ENCODE measurements around the gene DNAJC6. TPM values are rescaled to one million over a fixed set of nuclear protein-coding genes. Genes with fewer than 3 reads are reported as not detected.

DNAJC6 gene
- total RNA-seq, 4 donors from 2014 or later: 2.8 to 9.2 (median 5.3) TPM

DNA sequence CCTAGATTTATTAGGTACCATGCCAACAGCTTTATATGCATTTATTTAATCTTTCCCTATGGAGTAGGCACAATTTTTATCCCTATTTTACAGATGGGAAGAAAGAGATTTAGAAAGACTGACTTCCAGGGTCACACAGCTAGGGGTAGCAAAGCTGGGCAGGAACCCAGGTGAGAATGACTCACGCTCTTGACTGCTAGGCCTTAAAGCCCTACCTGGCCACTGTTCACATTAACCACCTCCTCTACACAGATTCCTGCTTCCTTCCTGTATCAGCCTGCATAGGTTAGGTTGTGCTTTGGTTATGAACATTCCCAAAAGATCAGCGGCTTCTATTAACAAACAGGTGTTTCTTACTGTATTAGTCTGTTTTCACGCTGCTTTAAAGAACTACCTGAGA lies 53.2 kb downstream of the DNAJC6 start:
- intact Hi-C loops (cut with DNase I): no loop called here
- DNase-seq: peak in 1 of 2 donors; percentile 5
- Histone ChIP-seq H3K36me3 (no peaks in the 10 kb centered on the region), H3K27me3 (no peaks in the 10 kb centered on the region), H3K4me1 (no peaks in the 10 kb centered on the region), H3K27ac (no peak overlapping the region), H3K4me3 (replicated peaks in 1 of 3) (no peak overlapping the region), H3K9me3 (no peaks in the 10 kb centered on the region)
- TF ChIP-seq, protein P1, sequence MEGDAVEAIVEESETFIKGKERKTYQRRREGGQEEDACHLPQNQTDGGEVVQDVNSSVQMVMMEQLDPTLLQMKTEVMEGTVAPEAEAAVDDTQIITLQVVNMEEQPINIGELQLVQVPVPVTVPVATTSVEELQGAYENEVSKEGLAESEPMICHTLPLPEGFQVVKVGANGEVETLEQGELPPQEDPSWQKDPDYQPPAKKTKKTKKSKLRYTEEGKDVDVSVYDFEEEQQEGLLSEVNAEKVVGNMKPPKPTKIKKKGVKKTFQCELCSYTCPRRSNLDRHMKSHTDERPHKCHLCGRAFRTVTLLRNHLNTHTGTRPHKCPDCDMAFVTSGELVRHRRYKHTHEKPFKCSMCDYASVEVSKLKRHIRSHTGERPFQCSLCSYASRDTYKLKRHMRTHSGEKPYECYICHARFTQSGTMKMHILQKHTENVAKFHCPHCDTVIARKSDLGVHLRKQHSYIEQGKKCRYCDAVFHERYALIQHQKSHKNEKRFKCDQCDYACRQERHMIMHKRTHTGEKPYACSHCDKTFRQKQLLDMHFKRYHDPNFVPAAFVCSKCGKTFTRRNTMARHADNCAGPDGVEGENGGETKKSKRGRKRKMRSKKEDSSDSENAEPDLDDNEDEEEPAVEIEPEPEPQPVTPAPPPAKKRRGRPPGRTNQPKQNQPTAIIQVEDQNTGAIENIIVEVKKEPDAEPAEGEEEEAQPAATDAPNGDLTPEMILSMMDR (IDR thresholded peaks at IDR 0.05): no peak
- no peak for TF ChIP-seq POLR2A (IDR thresholded peaks at IDR 0.05)
- WGBS, 2 donors: 95 to 96% methylated on average over 3 of the region's 3 CpGs

DNA sequence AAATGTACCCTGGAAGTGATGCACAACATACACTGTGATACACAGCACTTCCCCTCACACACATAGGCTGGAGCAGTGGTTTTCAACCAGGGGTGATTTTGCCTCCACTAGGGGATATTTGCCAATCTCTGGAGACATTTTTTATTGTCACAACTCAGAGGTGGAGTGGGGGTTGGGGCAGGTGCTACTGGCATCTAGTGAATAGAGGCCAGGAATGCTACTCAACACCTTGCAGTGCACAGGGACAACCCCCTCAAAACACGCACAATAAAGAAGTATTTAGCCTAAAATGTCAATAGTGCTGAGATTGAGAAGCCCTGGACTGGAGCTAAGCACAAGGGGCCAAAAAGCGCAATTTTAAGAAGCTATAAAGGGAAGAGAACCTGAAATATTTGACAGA lies 54.1 kb downstream of the DNAJC6 start:
- Histone ChIP-seq H3K4me3 (replicated peaks in 1 of 3) (no peak overlapping the region), H3K27ac (no peak overlapping the region), H3K27me3 (no peaks in the 10 kb centered on the region), H3K4me1 (no peaks in the 10 kb centered on the region), H3K9me3 (no peaks in the 10 kb centered on the region), H3K36me3 (no peaks in the 10 kb centered on the region)
- 88 to 95% methylated on average over 2 of the region's 2 CpGs for WGBS, 2 donors
- DNase-seq: peak in 1 of 2 donors; percentile 3
- intact Hi-C loops (cut with DNase I): no loop called here
- no peak for TF ChIP-seq POLR2A (IDR thresholded peaks at IDR 0.05)
- TF ChIP-seq, protein P1 (IDR thresholded peaks at IDR 0.05): no peak

DNA sequence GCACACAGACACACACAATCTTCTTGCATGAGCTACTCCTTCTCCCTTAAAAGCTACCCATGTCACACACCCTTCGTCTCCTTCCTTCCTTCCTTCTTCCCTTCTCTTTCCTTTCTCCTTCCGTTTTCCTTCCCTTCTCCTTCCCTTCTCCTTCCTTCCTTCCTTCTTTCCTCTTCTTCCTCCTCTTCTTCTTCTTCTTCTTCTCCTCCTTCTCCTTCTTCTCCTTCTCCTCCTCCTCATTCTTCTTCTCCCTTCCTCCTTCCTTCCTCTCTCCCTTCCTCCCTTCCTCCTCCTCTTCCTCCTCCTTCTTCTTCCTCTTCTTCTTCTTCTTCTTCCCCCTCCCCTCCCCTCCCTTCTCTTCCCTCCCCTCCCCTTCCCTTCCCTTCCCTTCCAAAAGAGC lies 59.1 kb downstream of the DNAJC6 start:
- no peaks in the 10 kb centered on the region for H3K36me3 ChIP-seq
- H3K27me3 ChIP-seq: no peaks in the 10 kb centered on the region
- H3K4me3 ChIP-seq (replicated peaks in 1 of 3): no peak overlapping the region
- no peaks in the 10 kb centered on the region for H3K9me3 ChIP-seq
- no peak for TF ChIP-seq POLR2A (IDR thresholded peaks at IDR 0.05)
- TF ChIP-seq, protein P1 (IDR thresholded peaks at IDR 0.05): no peak
- no peaks in the 10 kb centered on the region for H3K4me1 ChIP-seq
- intact Hi-C loops (cut with DNase I): no loop called here
- 88 to 90% methylated on average over 2 of the region's 2 CpGs for WGBS, 2 donors
- H3K27ac ChIP-seq: no peak overlapping the region
- DNase-seq: no peak

DNA sequence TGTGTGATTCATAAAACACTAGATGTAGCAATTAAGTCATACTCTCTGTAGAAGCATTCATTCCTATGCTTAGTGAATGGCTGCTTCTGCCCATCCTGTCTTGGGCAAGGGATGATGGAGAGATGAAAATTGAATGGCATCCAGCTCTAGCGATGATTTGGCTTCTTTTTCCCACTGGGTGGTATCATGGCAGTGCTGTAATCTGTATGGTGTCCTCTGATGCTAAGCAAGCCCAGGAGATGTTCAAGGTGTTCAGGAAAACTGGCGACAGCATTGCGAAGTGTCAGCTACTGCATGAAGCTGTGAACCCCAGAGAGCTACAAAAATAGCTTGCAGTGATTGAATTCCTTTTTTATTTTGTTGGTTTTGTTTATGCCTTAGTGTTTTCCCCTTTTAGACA lies 62.2 kb downstream of the DNAJC6 start:
- WGBS, 2 donors: 96 to 97% methylated on average over 3 of the region's 3 CpGs
- DNase-seq: no peak
- no peaks in the 10 kb centered on the region for H3K36me3 ChIP-seq
- intact Hi-C loops (cut with DNase I): no loop called here
- H3K4me3 ChIP-seq (replicated peaks in 1 of 3): no peak overlapping the region
- TF ChIP-seq POLR2A (IDR thresholded peaks at IDR 0.05): no peak
- TF ChIP-seq, protein P1 (IDR thresholded peaks at IDR 0.05): no peak
- H3K4me1 ChIP-seq: no peaks in the 10 kb centered on the region
- H3K27me3 ChIP-seq: no peaks in the 10 kb centered on the region
- no peak overlapping the region for H3K27ac ChIP-seq
- H3K9me3 ChIP-seq: no peaks in the 10 kb centered on the region

DNA sequence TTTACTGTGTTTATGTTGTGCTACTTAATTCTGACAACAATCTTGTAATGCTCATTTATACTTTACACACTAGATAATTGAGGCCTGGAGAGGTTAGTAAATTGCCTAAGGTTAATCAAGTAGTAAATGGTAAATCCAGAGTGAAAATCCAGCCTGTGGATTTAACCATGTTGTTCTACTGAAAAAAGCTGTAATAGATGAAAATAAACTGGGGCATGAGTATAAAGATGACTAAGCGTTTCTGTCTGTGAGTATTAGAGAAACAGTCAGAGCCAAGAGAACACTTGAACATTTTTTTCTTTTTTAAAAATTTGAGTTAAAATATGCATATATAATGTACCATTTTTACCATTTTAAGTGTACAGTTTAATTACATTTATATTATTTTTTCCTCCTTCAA lies 63.2 kb downstream of the DNAJC6 start:
- WGBS, 2 donors: 62 to 75% methylated on average over 1 of the region's 1 CpG
- H3K27me3 ChIP-seq: no peaks in the 10 kb centered on the region
- no peaks in the 10 kb centered on the region for H3K36me3 ChIP-seq
- H3K9me3 ChIP-seq: no peaks in the 10 kb centered on the region
- no peak overlapping the region for H3K4me3 ChIP-seq (replicated peaks in 1 of 3)
- intact Hi-C loops (cut with DNase I): no loop called here
- no peak for TF ChIP-seq POLR2A (IDR thresholded peaks at IDR 0.05)
- TF ChIP-seq, protein P1 (IDR thresholded peaks at IDR 0.05): no peak
- no peak overlapping the region for H3K27ac ChIP-seq
- no peaks in the 10 kb centered on the region for H3K4me1 ChIP-seq
- DNase-seq: no peak

Measured in thyroid gland (tissue), 4 donors.